Bone marrow (tissue), 2 donors: ENCODE measurements around the gene VANGL2.
"Not testable (repeated sequence)": the region's sequence is repeated elsewhere in the genome, so short reads cannot be mapped to it uniquely, and the experiment has no call there.

Experiments
- DNase-seq, 2 donors: peaks; one replicate each; lab custom pipeline; 2025; lab: John Stamatoyannopoulos, UW

Gene VANGL2

DNA sequence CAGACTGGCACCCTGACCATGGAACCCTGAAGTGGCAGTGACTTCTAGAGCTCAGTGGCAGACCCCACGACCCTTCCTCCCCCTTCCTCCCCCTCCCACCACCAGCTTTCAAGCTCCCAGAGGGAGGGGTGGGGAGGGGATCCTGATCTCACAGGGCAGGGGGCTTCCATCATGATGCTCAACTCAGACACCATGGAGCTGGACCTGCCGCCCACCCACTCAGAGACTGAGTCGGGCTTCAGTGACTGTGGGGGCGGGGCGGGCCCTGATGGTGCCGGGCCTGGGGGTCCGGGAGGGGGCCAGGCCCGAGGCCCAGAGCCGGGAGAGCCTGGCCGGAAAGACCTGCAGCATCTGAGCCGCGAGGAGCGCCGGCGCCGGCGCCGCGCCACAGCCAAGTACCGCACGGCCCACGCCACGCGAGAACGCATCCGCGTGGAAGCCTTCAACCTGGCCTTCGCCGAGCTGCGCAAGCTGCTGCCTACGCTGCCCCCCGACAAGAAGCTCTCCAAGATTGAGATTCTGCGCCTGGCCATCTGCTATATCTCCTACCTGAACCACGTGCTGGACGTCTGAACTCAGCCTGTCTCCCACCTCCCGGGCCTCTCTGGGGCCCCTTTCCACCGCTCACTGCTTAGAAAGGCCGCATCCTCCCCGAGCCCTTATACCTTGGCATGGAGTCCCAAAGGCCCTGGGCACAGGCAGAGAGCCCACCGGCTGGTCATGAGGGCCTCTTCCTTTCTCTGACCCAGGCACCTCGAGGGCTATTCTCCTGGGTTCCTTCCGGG is 29.6 kb upstream of the VANGL2 start:
- DNase-seq: no peak

- no peak for DNase-seq
These were observed 29.1 kb upstream of the VANGL2 start for GRCh38 chr1:160371346-160371631.

GRCh38 chr1:160371756-160372155 is 28.6 kb upstream of the VANGL2 start:
- DNase-seq: no peak

DNA sequence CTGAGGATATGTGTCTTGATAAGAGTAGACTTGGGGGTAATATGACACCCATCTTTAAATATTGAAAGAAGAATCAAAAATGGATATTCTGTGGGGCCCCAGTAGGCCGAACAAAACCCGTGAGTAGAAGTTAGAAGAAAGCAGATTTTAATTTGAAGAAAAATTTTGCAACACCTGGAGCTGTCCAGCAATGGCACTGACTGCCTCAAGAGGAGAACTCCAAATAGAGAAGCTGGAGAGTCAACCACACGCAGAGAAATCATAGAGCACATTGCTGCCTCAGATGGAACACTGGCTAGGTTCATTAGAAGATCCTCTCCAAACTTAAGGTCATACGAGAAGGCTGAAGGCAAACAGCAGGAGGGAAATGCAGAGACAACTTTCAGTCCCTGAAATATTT is 26.7 kb upstream of the VANGL2 start:
- no peak for DNase-seq

DNA sequence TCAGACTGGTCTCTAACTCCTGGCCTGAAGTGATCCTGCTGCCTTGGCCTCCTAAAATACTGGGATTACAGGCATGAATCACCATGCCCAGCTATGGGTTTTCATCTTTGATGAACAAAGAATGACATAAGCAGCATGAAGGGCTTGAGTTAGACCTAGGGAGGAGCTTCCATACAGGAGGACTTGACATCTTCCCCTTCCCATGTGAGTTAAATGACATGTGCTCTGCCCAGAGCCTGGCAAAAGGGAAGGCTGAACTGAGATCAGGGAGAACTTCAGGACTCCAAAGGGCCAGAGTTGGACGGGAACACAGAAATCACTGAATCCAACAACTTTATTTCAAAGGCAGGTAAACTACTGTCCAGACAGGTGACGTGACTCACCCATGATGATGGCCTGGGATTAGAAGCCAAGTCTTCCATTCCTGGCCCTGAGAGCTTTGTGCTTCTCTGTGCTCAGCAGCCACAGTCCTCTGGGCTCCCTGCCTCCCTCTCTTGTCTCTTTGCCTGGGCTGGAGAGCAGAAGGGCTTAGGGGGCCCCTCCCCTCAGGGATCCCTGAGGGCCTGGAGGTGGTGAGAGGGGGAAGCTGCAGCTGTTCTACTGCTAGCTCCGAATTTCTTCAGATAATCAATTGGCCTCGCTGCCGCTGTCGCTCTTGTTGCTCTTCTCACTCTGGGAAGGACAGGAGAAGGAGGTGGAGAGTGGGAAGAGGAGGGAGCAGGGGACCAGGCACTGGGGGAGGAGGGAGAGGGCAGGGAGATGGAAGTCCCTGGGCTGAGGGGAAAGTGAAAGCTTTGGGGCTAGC is 25.9 kb upstream of the VANGL2 start:
- DNase-seq: no peak

DNA sequence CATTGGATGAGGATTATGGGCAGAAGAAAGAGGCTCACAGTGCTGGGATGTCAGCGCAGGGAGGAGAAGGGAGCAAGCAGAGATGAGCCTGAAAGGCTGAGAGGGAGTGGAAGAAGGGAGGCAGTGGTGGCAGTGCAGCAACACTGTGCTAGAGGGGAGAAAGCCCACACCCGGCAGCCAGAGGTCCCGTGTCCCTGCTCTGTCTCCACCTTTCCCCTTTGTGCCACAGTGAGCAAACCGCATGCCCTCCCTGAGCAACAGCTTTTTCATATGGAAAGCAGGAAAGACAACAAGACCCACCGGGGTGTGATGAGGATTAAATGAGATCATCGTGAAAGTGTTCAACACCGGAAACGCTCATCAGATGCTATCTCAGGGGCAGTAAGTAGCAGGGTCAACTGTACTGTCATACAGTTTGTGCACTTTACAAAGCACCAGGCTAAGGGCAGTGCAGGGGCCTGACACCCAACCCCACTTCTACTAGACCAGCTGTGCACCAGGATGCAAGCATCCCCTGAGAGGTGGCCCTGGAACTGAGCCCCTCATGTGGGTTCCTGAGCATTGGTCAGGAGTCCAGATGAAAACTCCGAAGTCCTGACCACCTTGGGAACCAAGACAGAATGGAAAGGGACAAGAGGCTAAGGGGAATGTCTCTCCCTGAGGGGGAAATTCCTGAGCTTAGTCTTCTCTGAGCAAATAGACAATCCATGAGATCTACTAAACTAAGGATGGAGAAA is 24.4 kb upstream of the VANGL2 start:
- DNase-seq: peak; percentile 41 to 57

GRCh38 chr1:160376525-160377131 is 23.7 kb upstream of the VANGL2 start:
- peak in 1 of 2 donors; percentile 83 for DNase-seq

DNA sequence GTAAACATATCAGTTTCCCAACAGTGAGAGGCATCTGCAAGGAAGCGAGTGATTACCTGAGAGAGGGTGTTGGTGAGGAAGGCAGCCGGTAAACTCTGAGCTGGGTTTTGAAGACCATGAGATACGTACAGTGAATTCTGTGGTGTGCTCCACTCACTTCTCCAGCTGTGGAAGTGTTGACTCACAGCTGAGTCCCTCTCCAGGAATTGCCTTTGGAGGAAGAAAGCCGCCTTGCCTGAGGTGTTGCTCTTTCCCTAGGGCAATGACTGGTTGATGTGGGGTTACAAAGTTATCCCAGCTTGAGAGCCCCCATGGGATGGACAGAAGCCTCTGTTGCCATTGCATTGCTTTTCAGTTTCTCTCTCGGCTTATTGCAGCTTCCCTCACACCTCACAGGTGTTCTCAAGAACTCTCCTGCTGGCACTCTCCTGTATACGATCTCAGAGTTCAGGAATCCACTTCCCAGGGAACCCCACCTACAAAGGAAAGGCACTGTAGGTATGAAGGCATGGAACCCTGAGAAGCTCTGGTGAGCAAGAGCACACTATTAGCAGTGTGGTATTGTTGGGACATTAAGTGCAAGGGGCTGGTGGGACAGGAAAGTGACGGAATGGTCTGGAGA is 22.7 kb upstream of the VANGL2 start:
- no peak for DNase-seq

- DNase-seq: not testable (repeated sequence)
These were observed 15.6 kb upstream of the VANGL2 start for GRCh38 chr1:160384812-160385211.

DNA sequence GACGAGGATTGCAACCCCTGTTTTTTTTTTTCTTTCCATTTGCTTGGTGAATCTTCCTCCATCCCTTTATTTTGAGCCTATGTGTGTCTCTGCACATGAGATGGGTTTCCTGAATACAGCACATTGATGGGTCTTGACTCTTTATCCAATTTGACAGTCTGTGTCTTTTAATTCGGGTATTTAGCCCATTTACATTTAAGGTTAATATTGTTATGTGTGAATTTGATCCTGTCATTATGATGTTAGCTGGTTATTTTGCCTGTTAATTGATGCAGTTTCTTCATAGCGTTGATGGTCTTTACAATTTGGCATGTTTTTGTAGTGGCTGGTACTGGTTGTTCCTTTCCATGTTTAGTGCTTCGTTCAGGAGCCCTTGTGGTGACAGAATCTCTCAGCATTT is 12.0 kb upstream of the VANGL2 start:
- DNase-seq: not testable (repeated sequence)

- no peak for DNase-seq
These were observed 5.7 kb upstream of the VANGL2 start for GRCh38 chr1:160394673-160395072.

GRCh38 chr1:160397651-160398050 is 2.7 kb upstream of the VANGL2 start:
- no peak for DNase-seq

DNA sequence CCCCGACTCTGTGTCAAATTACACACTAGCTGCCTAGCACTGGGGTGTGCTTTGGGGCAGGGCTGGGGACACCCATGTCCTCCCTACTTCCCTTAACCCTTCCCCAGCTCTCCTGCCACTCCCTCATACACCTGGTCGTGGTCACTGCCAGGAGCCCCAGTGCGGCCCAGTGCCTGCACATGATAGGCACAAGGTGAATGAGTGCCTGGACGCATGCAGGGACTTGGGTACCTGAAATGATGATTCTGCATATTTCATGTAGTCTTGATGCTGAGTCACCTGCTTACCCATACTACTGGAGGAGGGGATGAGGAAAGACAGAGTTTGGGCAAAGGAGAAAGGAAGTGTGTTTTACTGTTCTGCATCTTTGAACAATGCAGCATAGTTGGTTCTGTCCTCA is 1.5 kb upstream of the VANGL2 start:
- no peak for DNase-seq

GRCh38 chr1:160399544-160400222 is 681 bp upstream of the VANGL2 start:
- no peak for DNase-seq

DNA sequence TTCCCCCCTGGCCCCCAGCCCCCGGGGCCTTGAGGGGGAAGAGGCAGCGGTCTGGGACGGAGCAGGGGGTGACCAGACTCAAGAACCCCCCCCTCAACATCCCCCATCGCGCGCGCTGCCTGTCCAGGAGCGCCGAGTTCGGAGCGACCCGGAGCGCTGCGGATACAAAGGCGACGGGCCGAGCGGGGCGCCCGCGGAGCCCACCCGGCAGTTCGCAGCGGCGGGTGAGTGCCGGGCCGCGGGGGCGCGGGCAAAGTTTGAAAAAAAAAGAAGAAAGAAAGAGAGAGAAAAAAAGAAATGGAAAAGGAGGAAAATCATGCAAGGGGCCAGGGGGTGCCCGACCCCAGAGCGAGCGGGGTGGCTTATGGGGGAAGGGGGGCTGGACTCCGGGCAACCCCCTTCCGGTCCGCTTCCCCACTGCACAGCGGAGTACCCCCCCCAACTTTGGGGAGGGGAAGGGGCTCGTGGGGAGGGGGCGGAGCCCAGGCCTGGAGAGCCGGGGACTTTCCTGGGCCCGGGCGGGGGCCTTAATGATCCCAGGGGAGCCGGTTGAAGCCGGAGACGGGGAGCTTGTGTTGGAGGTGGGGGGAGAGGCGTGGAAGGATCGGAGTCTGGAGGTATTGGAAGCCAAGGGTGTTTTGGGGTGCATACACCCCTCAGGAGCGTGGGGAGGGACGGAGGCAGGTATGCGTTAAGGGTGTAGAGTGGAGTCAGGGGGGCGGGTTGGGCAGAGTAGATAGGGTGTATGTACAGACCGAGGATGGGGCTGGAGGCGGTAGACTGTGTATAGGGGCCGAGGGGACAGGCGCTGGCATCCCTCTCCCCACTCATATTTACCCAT is 502 bp downstream of the VANGL2 start:
- no peak for DNase-seq

GRCh38 chr1:160401487-160401805 is 1.1 kb downstream of the VANGL2 start:
- DNase-seq: no peak

DNA sequence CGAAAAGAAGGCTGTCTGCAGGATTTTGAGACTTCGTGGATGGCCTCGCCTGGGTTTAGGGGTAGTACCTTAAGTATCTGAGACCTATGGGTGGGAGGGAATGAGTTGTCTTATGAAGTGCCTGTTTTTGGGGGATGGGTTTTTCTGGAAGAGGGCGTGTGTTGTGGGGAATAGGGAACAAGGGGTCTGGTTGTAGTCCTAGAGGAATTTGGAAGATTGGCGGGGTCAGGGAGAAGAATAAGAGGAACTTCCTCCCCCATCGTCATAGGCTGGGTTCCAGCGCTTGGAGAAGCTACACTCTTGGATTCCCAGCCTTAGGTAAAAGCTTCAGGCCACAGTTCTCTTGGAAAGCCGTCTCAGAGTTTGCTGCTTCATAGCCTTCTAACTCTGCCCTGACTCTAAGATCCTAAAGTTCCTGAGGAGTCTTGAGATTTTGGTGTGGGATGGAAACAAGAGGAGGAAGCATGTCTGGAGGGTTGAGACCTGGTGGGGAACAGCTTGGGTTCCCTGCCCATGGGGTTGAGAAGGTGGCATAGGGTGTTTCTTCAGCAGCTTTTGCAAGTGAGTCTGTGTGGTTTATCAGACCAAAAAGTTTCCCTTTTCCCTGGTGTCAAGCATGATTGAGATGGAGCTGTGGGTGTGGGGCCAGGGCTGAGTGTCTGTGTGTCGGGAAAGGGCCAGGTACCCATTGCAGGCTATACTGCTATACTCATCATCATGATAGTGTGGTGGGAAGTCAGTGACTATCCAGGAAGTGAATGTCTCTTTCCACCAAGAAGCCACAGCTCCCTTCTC is 1.8 kb downstream of the VANGL2 start:
- no peak for DNase-seq

- DNase-seq: no peak
These were observed 2.9 kb downstream of the VANGL2 start for GRCh38 chr1:160403244-160403643.

GRCh38 chr1:160404094-160404493 is 3.7 kb downstream of the VANGL2 start:
- no peak for DNase-seq

- DNase-seq: no peak
These were observed 5.0 kb downstream of the VANGL2 start for GRCh38 chr1:160405331-160405877.
